Measurements from ENCODE around the gene ARHGAP9.

DNA sequence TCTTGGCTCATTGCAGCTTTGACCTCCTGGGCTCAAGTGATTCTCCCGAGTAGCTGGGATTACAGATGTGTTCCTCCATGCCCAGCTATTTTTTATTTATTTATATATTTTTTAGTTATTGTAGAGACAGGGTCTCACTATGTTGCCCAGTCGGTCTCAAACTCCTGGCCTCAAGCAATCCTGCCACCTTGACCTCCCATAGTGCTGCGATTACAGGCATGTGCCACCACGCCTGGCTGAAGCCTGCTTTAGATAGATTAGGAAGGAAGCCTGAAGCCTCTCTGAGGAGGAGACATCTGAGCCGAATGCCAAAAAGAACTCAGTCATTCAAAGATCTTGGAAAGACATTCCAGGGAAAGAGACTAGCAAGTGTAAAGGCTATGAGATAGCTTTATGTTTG lies 34.9 kb downstream of the ARHGAP9 start:
- TF ChIP-seq, protein P1, sequence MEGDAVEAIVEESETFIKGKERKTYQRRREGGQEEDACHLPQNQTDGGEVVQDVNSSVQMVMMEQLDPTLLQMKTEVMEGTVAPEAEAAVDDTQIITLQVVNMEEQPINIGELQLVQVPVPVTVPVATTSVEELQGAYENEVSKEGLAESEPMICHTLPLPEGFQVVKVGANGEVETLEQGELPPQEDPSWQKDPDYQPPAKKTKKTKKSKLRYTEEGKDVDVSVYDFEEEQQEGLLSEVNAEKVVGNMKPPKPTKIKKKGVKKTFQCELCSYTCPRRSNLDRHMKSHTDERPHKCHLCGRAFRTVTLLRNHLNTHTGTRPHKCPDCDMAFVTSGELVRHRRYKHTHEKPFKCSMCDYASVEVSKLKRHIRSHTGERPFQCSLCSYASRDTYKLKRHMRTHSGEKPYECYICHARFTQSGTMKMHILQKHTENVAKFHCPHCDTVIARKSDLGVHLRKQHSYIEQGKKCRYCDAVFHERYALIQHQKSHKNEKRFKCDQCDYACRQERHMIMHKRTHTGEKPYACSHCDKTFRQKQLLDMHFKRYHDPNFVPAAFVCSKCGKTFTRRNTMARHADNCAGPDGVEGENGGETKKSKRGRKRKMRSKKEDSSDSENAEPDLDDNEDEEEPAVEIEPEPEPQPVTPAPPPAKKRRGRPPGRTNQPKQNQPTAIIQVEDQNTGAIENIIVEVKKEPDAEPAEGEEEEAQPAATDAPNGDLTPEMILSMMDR (IDR thresholded peaks at IDR 0.05; ENCODE audit: insufficient read depth, low read length) = no peak
- TF ChIP-seq POLR2AphosphoS5 (IDR thresholded peaks at IDR 0.05; ENCODE audit: low read depth) (no peak), REST (IDR thresholded peaks at IDR 0.05; ENCODE audit: insufficient replicate concordance, low read depth) (no peak)
